IMR-90 (cell line): Measurements from ENCODE around the gene LMO2. TPM values are rescaled to one million over a fixed set of nuclear protein-coding genes. Genes with fewer than 3 reads are reported as not detected.

ENCODE experiments used
- ATAC-seq: fragments of 200-7000 bp; cut with Tn5 transposase; 2 replicates; pipeline ENCODE4 v1.9.1; 2020; ENCODE audit warnings: low read depth, mild to moderate bottlenecking, moderate library complexity
- BruUV-seq: library from RNA; stranded (reverse); fragments of 400-500 nt; replicated peaks from 2 replicates; lab custom pipeline; 2021; lab: Mats Ljungman, UMichigan
- CTCF ChIA-PET: fragments of 300-600 bp; formaldehyde crosslinking; extraction: SDS; loops from one replicate; lab custom pipeline; 2021; ENCODE audit warnings: antibody characterized with exemption; lab: Yijun Ruan, JAX
- POLR2A ChIA-PET: fragments of 300-600 bp; sonication (Branson Sonifier 250); formaldehyde crosslinking; loops from one replicate; lab custom pipeline; 2022; ENCODE audit warnings: antibody characterized with exemption; ENCODE audit not compliant: unreplicated experiment; lab: Charles Lee
- DNase-seq: peaks from one replicate; pipeline ENCODE4 v3.0.0; 2013
- H2AFZ ChIP-seq: replicated peaks from 2 replicates; pipeline ENCODE3; 2013; ENCODE audit warnings: low read length, mild to moderate bottlenecking; ENCODE audit not compliant: poor library complexity
- H2AK5ac ChIP-seq: 2 replicates; pipeline ENCODE4 v1.6.1; 2013; ENCODE audit warnings: low read depth, low read length, inconsistent platforms
- H2AK9ac ChIP-seq: replicated peaks from 2 replicates; pipeline ENCODE3; 2013; ENCODE audit warnings: mild to moderate bottlenecking, low read depth, low read length, moderate library complexity; ENCODE audit not compliant: poor library complexity
- H2BK120ac ChIP-seq: 2 replicates; pipeline ENCODE4 v1.6.1; 2013; ENCODE audit warnings: low read depth, low read length, inconsistent platforms
- H2BK15ac ChIP-seq: 3 replicates; pipeline ENCODE4 v1.6.1; 2013; ENCODE audit warnings: low read depth, low read length, inconsistent platforms
- H2BK20ac ChIP-seq: 2 replicates; pipeline ENCODE4 v1.6.1; 2013; ENCODE audit warnings: low read depth, mild to moderate bottlenecking, inconsistent platforms, low read length, moderate library complexity
- H2BK5ac ChIP-seq: 2 replicates; pipeline ENCODE4 v1.6.1; 2013; ENCODE audit warnings: mild to moderate bottlenecking, low read depth, low read length, inconsistent platforms; ENCODE audit not compliant: poor library complexity, severe bottlenecking
- H3K14ac ChIP-seq: replicated peaks from 2 replicates; pipeline ENCODE4 v1.6.1; 2013; ENCODE audit warnings: low read depth, low read length, inconsistent platforms
- H3K18ac ChIP-seq: 2 replicates; pipeline ENCODE4 v1.6.1; 2013; ENCODE audit warnings: low read depth, low read length, control low read depth
- H3K23ac ChIP-seq: 2 replicates; pipeline ENCODE4 v1.6.1; 2013; ENCODE audit warnings: low read depth, low read length, inconsistent platforms
- H3K27ac ChIP-seq: 2 replicates; pipeline ENCODE4 v1.5.1; 2013; ENCODE audit warnings: mild to moderate bottlenecking, control low read depth, low read length; ENCODE audit not compliant: insufficient read depth
- H3K27me3 ChIP-seq: 2 replicates; pipeline ENCODE4 v1.6.1; 2013; ENCODE audit warnings: low read length; ENCODE audit not compliant: control insufficient read depth, insufficient read depth
- H3K36me3 ChIP-seq: 2 replicates; pipeline ENCODE4 v1.6.1; 2013; ENCODE audit warnings: low read length, mixed read lengths; ENCODE audit not compliant: control insufficient read depth, insufficient read depth
- H3K4ac ChIP-seq: 2 replicates; pipeline ENCODE4 v1.6.1; 2013; ENCODE audit warnings: low read depth, low read length, inconsistent platforms
- H3K4me1 ChIP-seq: 2 replicates; pipeline ENCODE4 v1.6.1; 2013; ENCODE audit warnings: low read length, mixed read lengths; ENCODE audit not compliant: control insufficient read depth, insufficient read depth
- H3K4me2 ChIP-seq: 2 replicates; pipeline ENCODE4 v1.6.1; 2013; ENCODE audit warnings: low read depth, mild to moderate bottlenecking, control low read depth, low read length, moderate library complexity
- H3K4me3 ChIP-seq: 2 replicates; pipeline ENCODE4 v1.5.1; 2013; ENCODE audit warnings: low read depth, mild to moderate bottlenecking, control low read depth, low read length, moderate library complexity; ENCODE audit not compliant: insufficient read depth
- H3K56ac ChIP-seq: 2 replicates; pipeline ENCODE4 v1.6.1; 2013; ENCODE audit warnings: low read length, inconsistent platforms; ENCODE audit not compliant: insufficient read depth; ENCODE audit errors: extremely low read depth
- H3K79me1 ChIP-seq, 2 experiments: 2 replicates each; pipeline ENCODE4 v1.6.1; 2013; ENCODE audit warnings: low read length in 2 of 2, inconsistent platforms in 1 of 2, low read depth in 1 of 2
- H3K9ac ChIP-seq: 2 replicates; pipeline ENCODE4 v1.6.1; 2013; ENCODE audit warnings: low read depth, low read length, control low read depth
- H3K9me1 ChIP-seq: 2 replicates; pipeline ENCODE4 v1.6.1; 2013; ENCODE audit warnings: low read length, inconsistent platforms; ENCODE audit not compliant: insufficient read depth
- H3K9me3 ChIP-seq: 2 replicates; pipeline ENCODE4 v1.6.1; 2013; ENCODE audit warnings: low read length; ENCODE audit not compliant: control insufficient read depth, insufficient read depth
- H4K20me1 ChIP-seq: 2 replicates; pipeline ENCODE4 v1.6.1; 2013; ENCODE audit warnings: low read length, inconsistent platforms; ENCODE audit not compliant: insufficient read depth
- H4K5ac ChIP-seq: 2 replicates; pipeline ENCODE4 v1.6.1; 2013; ENCODE audit warnings: mild to moderate bottlenecking, low read depth, low read length, control low read depth
- H4K8ac ChIP-seq, 2 experiments: 2 replicates each; pipeline ENCODE4 v1.6.1; 2013; ENCODE audit warnings: low read depth in 2 of 2, low read length in 2 of 2, control low read depth in 1 of 2, inconsistent platforms in 1 of 2
- H4K91ac ChIP-seq: 2 replicates; pipeline ENCODE4 v1.6.1; 2013; ENCODE audit warnings: low read depth, low read length, inconsistent platforms; ENCODE audit not compliant: insufficient read depth
- CHD1 ChIP-seq: IDR thresholded peaks from 2 replicates; pipeline ENCODE4 v1.6.1; 2012; ENCODE audit warnings: low read depth, low read length, improper control_type of control experiment
- CTCF ChIP-seq: conservative IDR thresholded peaks from 2 replicates; pipeline ENCODE4 v1.5.1; 2012; ENCODE audit warnings: mild to moderate bottlenecking, low read depth, low read length, improper control_type of control experiment
- ELK1 ChIP-seq: fragments of 150-350 bp; IDR thresholded peaks from 2 replicates; pipeline ENCODE4 v1.6.1; 2016; ENCODE audit warnings: low read depth, mild to moderate bottlenecking, low read length, moderate library complexity, borderline replicate concordance
- MAZ ChIP-seq: IDR thresholded peaks from 2 replicates; pipeline ENCODE4 v1.6.1; 2012; ENCODE audit warnings: low read depth, mild to moderate bottlenecking, low read length, improper control_type of control experiment, moderate library complexity, borderline replicate concordance
- MXI1 ChIP-seq: IDR thresholded peaks from 2 replicates; pipeline ENCODE4 v1.6.1; 2012; ENCODE audit warnings: low read depth, mild to moderate bottlenecking, low read length, moderate library complexity, borderline replicate concordance
- NFE2L2 ChIP-seq: fragments of 150-350 bp; IDR thresholded peaks from 2 replicates; pipeline ENCODE4 v1.6.1; 2016; ENCODE audit warnings: low read depth, mild to moderate bottlenecking, low read length
- POLR2A ChIP-seq: IDR thresholded peaks from 2 replicates; pipeline ENCODE4 v1.6.1; 2012; ENCODE audit warnings: mild to moderate bottlenecking, low read depth, low read length
- RAD21 ChIP-seq: IDR thresholded peaks from 2 replicates; pipeline ENCODE4 v1.6.1; 2012; ENCODE audit warnings: low read length, improper control_type of control experiment
- RCOR1 ChIP-seq: IDR thresholded peaks from 2 replicates; pipeline ENCODE4 v1.6.1; 2012; ENCODE audit warnings: mild to moderate bottlenecking, low read length, improper control_type of control experiment; ENCODE audit not compliant: insufficient replicate concordance
- RFX5 ChIP-seq: IDR thresholded peaks from 2 replicates; pipeline ENCODE4 v1.8.0; 2012; ENCODE audit warnings: low read depth, mild to moderate bottlenecking, low read length, moderate library complexity
- SMC3 ChIP-seq: fragments of 150-350 bp; IDR thresholded peaks from 2 replicates; pipeline ENCODE4 v1.6.1; 2016; ENCODE audit warnings: low read depth, mild to moderate bottlenecking, antibody characterized with exemption, low read length, moderate library complexity
- WGBS, 2 experiments: methylation state at CpG; one replicate each; pipeline versions ENCODE4 v1.1.5 to v1.1.7; 2013; ENCODE audit warnings: missing lambda C conversion rate in 2 of 2; ENCODE audit not compliant: insufficient read length in 1 of 2; ENCODE audit errors: extremely low coverage in 2 of 2; 5-methylcytosine and 5-hydroxymethylcytosine counted together
- dilution Hi-C: fragments of 300-500 bp; cut with HindIII; formaldehyde crosslinking; loops from one replicate; pipeline ENCODE4 v1.14.3; 2018; ENCODE audit warnings: low sequenced_read_pairs; ENCODE audit not compliant: unreplicated experiment
- in situ Hi-C: fragments of 300-500 bp; cut with MboI; formaldehyde crosslinking; loops from 3 replicates; pipeline ENCODE4 v1.14.3; 2019; ENCODE audit warnings: low sequenced_read_pairs, inconsistent platforms, mixed read lengths
- intact Hi-C: fragments of 100-400 bp; cut with micrococcal nuclease; formaldehyde crosslinking; loops from 2 replicates; pipeline ENCODE4 v1.10.0; 2022
- polyA plus RNA-seq, 3 experiments: library from polyadenylated mRNA; depleted of rRNA; stranded (reverse); fragments of >200 nt; gene quantifications; 2 replicates each; pipeline ENCODE4 v1.2.3, GENCODE V29; 2012; ENCODE audit warnings: low replicate concordance in 1 of 3
- total RNA-seq: library from RNA; depleted of rRNA; stranded (reverse); fragments of >200 nt; gene quantifications from 2 replicates; pipeline ENCODE4 v1.2.3, GENCODE V29; 2012
- TF ChIP-seq, protein P1 (sequence below): fragments of 150-350 bp; IDR thresholded peaks from 2 replicates; pipeline ENCODE4 v1.6.1; 2017; ENCODE audit warnings: mild to moderate bottlenecking, antibody characterized with exemption, low read length, low read depth

LMO2 gene
- total and polyA plus RNA-seq, 2 of the 4 experiments (the other 2 are of a cell fraction) = not detected

- no peak overlapping the region for H3K23ac ChIP-seq
- H4K91ac ChIP-seq = no peak overlapping the region
- H3K4me2 ChIP-seq = no peak overlapping the region
- in situ Hi-C loops (no loop called here), intact Hi-C loops (no loop called here), dilution Hi-C loops (no loop called here)
- no peak overlapping the region for H3K4me3 ChIP-seq
- H3K18ac ChIP-seq = no peak overlapping the region
- peaks cover 23% of the 10 kb centered on the region for H3K27me3 ChIP-seq
- ChIA-PET CTCF (no interaction called here), POLR2A (interaction anchor here (0.7 kb wide), 1 partner anchor 67 kb away, joined by 5 read pairs; no protein-coding TSS in a partner anchor)
- TF ChIP-seq NFE2L2 (no peak), MAZ (no peak), CHD1 (no peak), POLR2A (no peak), RFX5 (no peak), MXI1 (no peak), CTCF (no peak), ELK1 (no peak), RAD21 (no peak), SMC3 (no peak), RCOR1 (no peak)
- TF ChIP-seq, protein P1, sequence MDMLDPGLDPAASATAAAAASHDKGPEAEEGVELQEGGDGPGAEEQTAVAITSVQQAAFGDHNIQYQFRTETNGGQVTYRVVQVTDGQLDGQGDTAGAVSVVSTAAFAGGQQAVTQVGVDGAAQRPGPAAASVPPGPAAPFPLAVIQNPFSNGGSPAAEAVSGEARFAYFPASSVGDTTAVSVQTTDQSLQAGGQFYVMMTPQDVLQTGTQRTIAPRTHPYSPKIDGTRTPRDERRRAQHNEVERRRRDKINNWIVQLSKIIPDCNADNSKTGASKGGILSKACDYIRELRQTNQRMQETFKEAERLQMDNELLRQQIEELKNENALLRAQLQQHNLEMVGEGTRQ = no peak
- DNase-seq = no peak
- no peak overlapping the region for H2AFZ ChIP-seq
- no peak overlapping the region for H2AK9ac ChIP-seq
- H3K4me1 ChIP-seq = 0 out of 2 replicates have a peak, but pooled peaks cover 2% of the 10 kb centered on the region
- no peak overlapping the region for H4K5ac ChIP-seq
- H3K36me3 ChIP-seq = no peaks in the 10 kb centered on the region
- H3K27ac ChIP-seq = no peak overlapping the region
- H2BK5ac ChIP-seq = no peak overlapping the region
- H3K9me1 ChIP-seq = no peaks in the 10 kb centered on the region
- no peak overlapping the region for H4K8ac ChIP-seq
- no peak for ATAC-seq
- no peak overlapping the region for H2BK15ac ChIP-seq
- no CpG with 5 or more reads among the region's 5 CpGs for WGBS, 2 experiments
- H3K4ac ChIP-seq = no peak overlapping the region
- no TSS peak for BruUV-seq
- no peaks in the 10 kb centered on the region for H4K20me1 ChIP-seq
- H3K79me1 ChIP-seq = no peaks in the 10 kb centered on the region
- no peak overlapping the region for H2AK5ac ChIP-seq
- H3K9me3 ChIP-seq = no peaks in the 10 kb centered on the region; the same call in 1 of the 2 replicates
- no peak overlapping the region for H3K14ac ChIP-seq
- no peak overlapping the region for H3K56ac ChIP-seq
- no peak overlapping the region for H2BK20ac ChIP-seq
- no peak overlapping the region for H3K9ac ChIP-seq
- H2BK120ac ChIP-seq = no peak overlapping the region
Measured at GRCh38 chr11:33904102-33904501, 12.2 kb upstream of the LMO2 start.
